Measurements from ENCODE around the gene ECD.

The ECD gene

DNA sequence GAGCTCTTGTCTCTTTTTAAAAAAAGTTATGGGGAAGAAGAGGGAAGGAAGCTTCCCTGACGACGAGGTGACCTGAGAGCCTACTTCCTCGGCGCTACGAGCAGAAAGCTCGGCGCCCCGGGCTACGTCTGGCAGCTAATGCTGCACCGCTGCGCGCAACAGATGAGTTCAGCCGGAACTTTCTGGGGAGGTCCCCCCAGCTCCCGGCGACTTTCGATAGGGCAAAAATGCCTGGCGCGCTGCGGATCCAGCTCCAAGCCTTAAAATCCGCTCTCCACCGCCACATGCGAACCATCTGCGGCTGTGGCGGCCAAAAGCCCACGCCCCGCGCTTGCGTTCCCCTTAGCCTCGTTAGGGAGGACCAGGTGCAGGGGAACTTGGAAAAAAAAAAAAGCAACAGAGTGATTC lies 71.8 kb downstream of the ECD start:
- DNase-seq = peak; percentile 82

DNA sequence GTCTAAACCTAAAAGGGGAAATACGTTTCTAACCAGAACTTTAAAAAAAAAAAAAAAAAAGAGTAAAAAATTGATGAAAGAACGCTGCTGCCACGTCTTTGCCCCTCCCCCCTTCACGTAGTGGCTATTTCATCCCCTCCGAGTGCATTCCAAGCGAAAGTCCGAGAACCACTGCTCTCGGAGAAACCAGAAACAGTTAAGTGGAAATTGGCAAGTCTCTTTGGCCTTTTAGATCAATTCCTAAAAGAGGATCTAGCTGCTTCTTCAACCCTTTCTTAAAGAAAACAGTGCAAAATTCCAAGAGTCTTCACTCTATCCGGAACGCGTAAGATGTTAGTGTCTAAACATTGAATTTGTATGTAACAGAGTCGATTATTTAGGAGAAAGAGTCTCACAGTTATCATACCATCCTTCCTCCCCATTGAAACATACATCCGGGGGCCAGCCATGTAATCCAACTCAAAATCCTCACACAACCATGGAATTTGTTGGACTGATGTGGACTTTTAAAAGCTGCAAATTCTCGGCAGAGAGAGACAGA lies 72.3 kb downstream of the ECD start:
- DNase-seq = peak; percentile 83

DNA sequence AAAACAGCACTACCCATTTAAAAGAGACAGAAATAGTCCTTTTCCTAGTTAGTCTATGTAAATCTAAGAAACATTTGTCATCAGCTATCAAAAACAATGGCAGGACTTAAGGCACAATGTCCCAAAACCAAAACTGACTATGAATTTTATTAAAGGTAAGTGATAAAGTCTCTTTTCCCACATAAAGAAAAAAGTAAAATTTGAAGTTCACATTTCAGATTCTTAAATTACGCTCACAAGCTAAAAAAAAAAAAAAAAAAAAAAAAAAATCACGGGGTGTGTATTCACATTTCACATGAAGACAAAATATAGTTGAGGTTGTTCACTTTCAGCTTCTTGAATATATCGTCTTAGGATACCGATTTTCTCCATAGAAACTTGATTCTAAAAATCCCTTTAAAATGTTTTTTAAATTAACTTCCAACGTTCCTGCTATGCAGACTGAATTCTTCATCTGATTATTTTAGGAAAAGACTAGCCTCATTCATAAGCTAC lies 72.8 kb downstream of the ECD start:
- no peak for DNase-seq

DNA sequence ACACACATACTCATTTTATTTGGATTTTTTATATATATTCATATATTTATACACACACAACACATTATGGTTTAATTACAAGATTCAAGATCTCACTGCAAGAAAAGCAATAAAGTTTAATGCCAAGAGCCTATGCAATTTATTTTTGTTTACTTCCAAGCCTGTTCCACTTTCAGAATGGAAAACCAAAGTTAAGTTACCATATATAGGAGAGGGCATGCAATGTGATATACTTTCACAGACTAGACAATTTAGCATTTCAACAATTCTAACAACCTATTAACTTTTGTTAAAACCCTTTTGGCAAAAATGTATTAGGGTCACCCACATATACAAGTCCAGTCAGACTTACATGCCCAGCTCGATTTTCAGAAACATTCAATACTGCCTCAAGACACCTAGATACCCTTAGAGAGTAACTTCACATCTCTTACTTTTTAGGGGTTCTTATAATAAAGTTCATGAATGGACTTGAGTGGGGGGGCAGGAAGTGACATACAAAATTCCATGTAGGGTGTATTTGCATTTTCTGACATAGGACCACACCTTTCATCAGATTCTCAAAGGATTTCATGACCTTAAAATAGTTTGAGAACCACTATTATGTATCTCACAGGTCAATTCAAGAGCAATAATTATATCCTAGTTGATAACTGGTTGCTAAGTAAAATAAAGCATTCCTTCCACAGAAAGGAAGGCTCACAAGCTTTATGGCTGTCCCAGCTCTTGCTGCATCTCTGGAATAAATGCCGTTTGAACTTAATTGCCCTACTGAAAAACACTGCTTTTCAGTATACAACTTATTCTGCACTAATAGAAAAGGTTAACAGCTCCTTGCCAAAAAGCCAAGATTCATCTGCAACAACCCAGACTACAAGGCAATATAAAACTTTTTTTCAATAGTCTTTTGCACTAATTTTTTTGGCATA lies 73.6 kb downstream of the ECD start:
- no peak for DNase-seq

DNA sequence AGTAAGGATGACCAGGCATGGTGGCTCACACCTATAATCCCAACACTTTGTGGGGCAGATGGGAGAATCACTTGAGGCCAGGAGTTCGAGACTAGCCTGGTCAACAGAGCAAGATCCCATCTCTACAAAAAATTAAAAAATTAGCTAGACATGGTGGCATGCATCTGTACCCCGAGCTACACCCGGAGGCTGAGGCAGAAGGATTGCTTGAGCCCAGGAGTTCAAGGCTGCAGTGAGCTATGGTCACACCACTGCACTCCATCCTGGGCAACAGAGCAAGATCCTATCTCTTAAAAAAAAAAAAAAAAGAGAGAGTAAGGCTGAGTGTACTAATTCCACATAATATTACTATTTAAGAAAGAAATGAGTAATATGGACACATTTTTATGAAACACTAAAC lies 75.0 kb downstream of the ECD start:
- no peak for DNase-seq

DNA sequence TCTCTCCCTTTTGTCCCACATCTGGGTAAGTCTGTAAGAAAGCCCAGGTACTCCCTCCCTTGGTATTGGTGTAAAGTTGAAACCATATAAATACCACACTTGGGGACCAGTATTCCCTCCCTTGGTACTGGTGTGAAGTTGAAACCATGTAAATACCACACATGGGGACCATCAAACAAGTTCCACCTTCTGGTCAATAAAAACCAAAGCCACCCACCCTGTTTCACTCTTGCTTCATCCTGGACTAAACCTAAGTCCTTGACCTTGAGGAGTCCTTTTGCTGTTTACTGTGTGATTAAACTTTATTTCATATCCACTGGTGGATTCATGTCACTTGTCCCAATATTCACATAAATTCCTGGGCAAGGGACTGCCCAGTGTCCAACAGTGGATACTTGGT lies 79.5 kb downstream of the ECD start:
- DNase-seq = no peak

DNA sequence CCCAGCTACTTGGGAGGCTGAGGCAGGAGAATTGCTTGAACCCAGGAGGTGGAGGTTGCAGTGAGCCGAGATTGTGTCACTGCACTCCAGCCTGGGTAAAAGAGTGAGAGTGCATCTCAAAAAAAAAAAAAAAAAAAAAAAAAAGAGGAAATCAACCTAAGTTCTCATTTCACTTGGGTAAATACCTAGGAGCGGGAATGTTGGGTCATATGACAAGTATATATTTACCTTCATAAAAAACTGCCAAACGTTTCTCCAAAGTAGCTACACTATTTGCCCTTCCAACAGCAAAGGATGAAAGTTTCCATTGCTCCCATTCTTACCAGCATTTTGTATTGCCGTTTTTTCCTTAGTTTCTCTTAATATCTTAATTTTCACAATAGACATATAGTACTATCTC lies 81.0 kb downstream of the ECD start:
- DNase-seq = no peak

DNA sequence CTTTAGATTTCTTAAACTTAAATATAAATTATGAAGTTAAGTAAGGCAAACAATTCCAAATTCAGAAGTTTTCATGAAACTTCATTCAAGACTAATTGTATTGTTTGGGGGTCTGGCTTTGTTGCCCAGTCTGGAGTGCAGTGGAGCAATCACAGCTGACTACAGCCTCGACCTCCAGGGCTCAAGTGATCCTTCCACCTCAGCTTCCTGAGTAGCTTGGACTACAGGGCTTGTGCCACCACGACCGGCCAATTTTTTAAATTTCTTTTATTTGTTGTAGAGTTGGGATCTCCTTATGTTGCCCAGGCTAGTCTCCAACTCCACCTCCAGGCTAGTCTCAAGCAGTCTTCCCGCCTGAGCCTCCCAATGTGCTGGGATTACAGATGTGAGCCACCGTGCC lies 83.6 kb downstream of the ECD start:
- no peak for DNase-seq
